SK-N-SH (cell line): ENCODE measurements around the gene ZNF599. TPM values are rescaled to one million over a fixed set of nuclear protein-coding genes. Genes with fewer than 3 reads are reported as not detected.

Source experiments
- CTCF ChIA-PET: fragments of 300-600, 350-600 bp; formaldehyde crosslinking; extraction: SDS; loops from one replicate; lab custom pipeline; 2021; lab: Yijun Ruan, JAX
- POLR2A ChIA-PET: fragments of 350-600 bp; sonication (Branson Sonifier 250); formaldehyde crosslinking; extraction: SDS; loops from one replicate; lab custom pipeline; 2020; ENCODE audit warnings: antibody characterized with exemption, inconsistent platforms; lab: Yijun Ruan, JAX
- DNase-seq: peaks from one replicate; pipeline ENCODE4 v3.0.0; 2012
- H2AFZ ChIP-seq: fragments of 200-600 bp; sonication (generic); 2 replicates; pipeline ENCODE4 v1.8.1; 2016; ENCODE audit warnings: antibody characterized with exemption, mild to moderate bottlenecking, low read depth
- H3F3A ChIP-seq: fragments of 200-600 bp; sonication (generic); replicated peaks from 2 replicates; pipeline ENCODE3; 2016; ENCODE audit warnings: antibody characterized with exemption, mild to moderate bottlenecking; ENCODE audit not compliant: insufficient read depth
- H3K27ac ChIP-seq, 2 experiments: fragments of 200-500 bp in 1 of 2; fragments of 200-600 bp in 1 of 2; sonication (Bioruptor generic) in 1 of 2; sonication (generic), shearing (Covaris generic) in 1 of 2; 2 replicates each; pipeline versions ENCODE4 v1.5.1 to v1.6.1; 2014 to 2016; ENCODE audit warnings: low read depth in 2 of 2, inconsistent platforms in 1 of 2, low read length in 1 of 2, mild to moderate bottlenecking in 1 of 2, mixed read lengths in 1 of 2
- H3K27me3 ChIP-seq: fragments of 200-600 bp; sonication (generic), shearing (Covaris generic); 2 replicates; pipeline ENCODE4 v1.6.1; 2016; ENCODE audit warnings: mixed run types; ENCODE audit not compliant: insufficient read depth
- H3K36me3 ChIP-seq, 2 experiments: fragments of 200-500 bp in 1 of 2; fragments of 200-600 bp in 1 of 2; sonication (Bioruptor generic) in 1 of 2; sonication (generic) in 1 of 2; replicated peaks in 1 of 2; 2 replicates each; pipeline versions ENCODE3 to v1.5.1; 2014 to 2016; ENCODE audit warnings: low read length in 1 of 2, mild to moderate bottlenecking in 1 of 2; ENCODE audit not compliant: insufficient read depth in 2 of 2, control insufficient read depth in 1 of 2
- H3K4me1 ChIP-seq, 2 experiments: fragments of 200-500 bp in 1 of 2; fragments of 200-600 bp in 1 of 2; sonication (Bioruptor generic) in 1 of 2; sonication (generic), shearing (Covaris generic) in 1 of 2; 2 replicates each; pipeline versions ENCODE4 v1.5.1 to v1.6.1; 2014 to 2016; ENCODE audit warnings: low read depth in 1 of 2, low read length in 1 of 2, mixed run types in 1 of 2; ENCODE audit not compliant: insufficient read depth in 2 of 2, control insufficient read depth in 1 of 2
- H3K4me2 ChIP-seq: fragments of 200-600 bp; sonication (generic), shearing (Covaris generic); 2 replicates; pipeline ENCODE4 v1.6.1; 2017; ENCODE audit warnings: mixed run types
- H3K4me3 ChIP-seq, 2 experiments: fragments of 200-500 bp in 1 of 2; fragments of 200-600 bp in 1 of 2; sonication (Bioruptor generic) in 1 of 2; sonication (generic), shearing (Covaris generic) in 1 of 2; 2 replicates each; pipeline versions ENCODE4 v1.5.1 to v1.8.1; 2014 to 2016; ENCODE audit warnings: low read depth in 2 of 2, inconsistent platforms in 1 of 2, low read length in 1 of 2, mild to moderate bottlenecking in 1 of 2, mixed read lengths in 1 of 2, moderate library complexity in 1 of 2
- H3K79me2 ChIP-seq: fragments of 200-600 bp; sonication (generic); 2 replicates; pipeline ENCODE4 v1.8.1; 2017; ENCODE audit warnings: mild to moderate bottlenecking; ENCODE audit not compliant: insufficient read depth
- H3K9ac ChIP-seq: fragments of 200-600 bp; sonication (generic); 2 replicates; pipeline ENCODE4 v1.6.1; 2017; ENCODE audit warnings: mixed run types
- H3K9me2 ChIP-seq: fragments of 200-600 bp; sonication (generic); 2 replicates; pipeline ENCODE4 v1.6.1; 2017; ENCODE audit warnings: mixed run types
- H3K9me3 ChIP-seq: fragments of 200-600 bp; sonication (generic); 2 replicates; pipeline ENCODE4 v1.6.1; 2017; ENCODE audit warnings: mixed run types, mild to moderate bottlenecking, moderate library complexity
- H4K20me1 ChIP-seq: fragments of 200-600 bp; sonication (generic); 2 replicates; pipeline ENCODE4 v1.6.1; 2017; ENCODE audit warnings: mild to moderate bottlenecking, mixed run types; ENCODE audit not compliant: insufficient read depth
- CTCF ChIP-seq: fragments of 200-600 bp; sonication (generic); IDR thresholded peaks from 2 replicates; pipeline ENCODE4 v1.6.1; 2017; ENCODE audit warnings: antibody characterized with exemption, mild to moderate bottlenecking, moderate library complexity
- ELF1 ChIP-seq: IDR thresholded peaks from 2 replicates; pipeline ENCODE4 v1.4.0; 2012
- FOXM1 ChIP-seq: IDR thresholded peaks from 2 replicates; pipeline ENCODE4 v1.4.0; 2012; ENCODE audit warnings: low read depth, mild to moderate bottlenecking
- GABPA ChIP-seq: IDR thresholded peaks from 2 replicates; pipeline ENCODE4 v1.4.0; 2012; ENCODE audit warnings: low read depth, mild to moderate bottlenecking
- NFIC ChIP-seq: IDR thresholded peaks from 2 replicates; pipeline ENCODE4 v1.4.0; 2012; ENCODE audit warnings: borderline replicate concordance
- POLR2AphosphoS5 ChIP-seq: IDR thresholded peaks from 2 replicates; pipeline ENCODE4 v1.6.1; 2012; ENCODE audit warnings: low read depth, low read length
- RAD21 ChIP-seq: IDR thresholded peaks from 2 replicates; pipeline ENCODE4 v1.6.1; 2012; ENCODE audit warnings: mild to moderate bottlenecking, low read length
- SIN3A ChIP-seq: IDR thresholded peaks from 2 replicates; pipeline ENCODE4 v1.6.1; 2012; ENCODE audit warnings: low read depth, mild to moderate bottlenecking, low read length, moderate library complexity, borderline replicate concordance
- SMC3 ChIP-seq: IDR thresholded peaks from 2 replicates; pipeline ENCODE4 v1.6.1; 2012; ENCODE audit warnings: low read depth, low read length, improper control_type of control experiment
- TEAD4 ChIP-seq: IDR thresholded peaks from 2 replicates; pipeline ENCODE4 v1.4.0; 2012; ENCODE audit warnings: mild to moderate bottlenecking, borderline replicate concordance; ENCODE audit not compliant: insufficient read depth
- USF1 ChIP-seq: IDR thresholded peaks from 2 replicates; pipeline ENCODE4 v1.4.0; 2012; ENCODE audit warnings: low read depth, borderline replicate concordance
- USF2 ChIP-seq: fragments of 150-350 bp; IDR thresholded peaks from 2 replicates; pipeline ENCODE4 v1.6.1; 2017; ENCODE audit warnings: antibody characterized with exemption, low read length, low read depth, borderline replicate concordance
- WGBS: methylation state at CpG from one replicate; pipeline ENCODE4 v1.1.6; 2017; ENCODE audit warnings: low lambda C conversion rate; 5-methylcytosine and 5-hydroxymethylcytosine counted together
- polyA plus RNA-seq, 3 experiments: library from polyadenylated mRNA; depleted of rRNA; stranded (reverse); fragments of >200 nt; gene quantifications; 2 replicates each; pipeline ENCODE4 v1.2.3, GENCODE V29; 2012
- TF ChIP-seq, protein P1 (sequence below): IDR thresholded peaks from 2 replicates; pipeline ENCODE4 v1.6.1; 2012; ENCODE audit warnings: mild to moderate bottlenecking, low read depth, low read length, moderate library complexity
- TF ChIP-seq, protein P2 (sequence below): fragments of 150-350 bp; IDR thresholded peaks from 2 replicates; pipeline ENCODE4 v1.6.1; 2016; ENCODE audit warnings: mild to moderate bottlenecking, low read depth, low read length

ZNF599 gene
- polyA plus RNA-seq, 1 of the 3 experiments (the other 2 are of a cell fraction): 17.9 TPM

DNA sequence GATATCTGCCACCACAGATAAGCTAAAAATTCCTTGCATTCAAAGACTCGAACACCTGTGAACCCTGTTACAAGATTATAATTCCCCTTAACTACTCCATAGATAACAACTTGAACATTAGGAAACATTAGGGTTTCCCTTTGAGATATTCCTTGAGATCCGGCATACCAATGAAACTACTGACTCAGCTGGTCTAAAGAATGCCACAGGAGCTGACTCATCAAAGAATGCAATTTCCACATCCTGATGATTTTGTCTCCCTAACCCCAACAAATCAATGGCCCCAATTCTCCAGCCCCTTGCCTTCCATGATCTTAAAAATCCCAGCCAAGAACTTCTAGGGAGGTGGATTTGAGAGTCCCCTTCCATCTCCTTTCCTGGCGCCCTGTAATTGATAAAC is 35.6 kb upstream of the ZNF599 start (continued):
- no peak for TF ChIP-seq GABPA
- TF ChIP-seq, protein P1, sequence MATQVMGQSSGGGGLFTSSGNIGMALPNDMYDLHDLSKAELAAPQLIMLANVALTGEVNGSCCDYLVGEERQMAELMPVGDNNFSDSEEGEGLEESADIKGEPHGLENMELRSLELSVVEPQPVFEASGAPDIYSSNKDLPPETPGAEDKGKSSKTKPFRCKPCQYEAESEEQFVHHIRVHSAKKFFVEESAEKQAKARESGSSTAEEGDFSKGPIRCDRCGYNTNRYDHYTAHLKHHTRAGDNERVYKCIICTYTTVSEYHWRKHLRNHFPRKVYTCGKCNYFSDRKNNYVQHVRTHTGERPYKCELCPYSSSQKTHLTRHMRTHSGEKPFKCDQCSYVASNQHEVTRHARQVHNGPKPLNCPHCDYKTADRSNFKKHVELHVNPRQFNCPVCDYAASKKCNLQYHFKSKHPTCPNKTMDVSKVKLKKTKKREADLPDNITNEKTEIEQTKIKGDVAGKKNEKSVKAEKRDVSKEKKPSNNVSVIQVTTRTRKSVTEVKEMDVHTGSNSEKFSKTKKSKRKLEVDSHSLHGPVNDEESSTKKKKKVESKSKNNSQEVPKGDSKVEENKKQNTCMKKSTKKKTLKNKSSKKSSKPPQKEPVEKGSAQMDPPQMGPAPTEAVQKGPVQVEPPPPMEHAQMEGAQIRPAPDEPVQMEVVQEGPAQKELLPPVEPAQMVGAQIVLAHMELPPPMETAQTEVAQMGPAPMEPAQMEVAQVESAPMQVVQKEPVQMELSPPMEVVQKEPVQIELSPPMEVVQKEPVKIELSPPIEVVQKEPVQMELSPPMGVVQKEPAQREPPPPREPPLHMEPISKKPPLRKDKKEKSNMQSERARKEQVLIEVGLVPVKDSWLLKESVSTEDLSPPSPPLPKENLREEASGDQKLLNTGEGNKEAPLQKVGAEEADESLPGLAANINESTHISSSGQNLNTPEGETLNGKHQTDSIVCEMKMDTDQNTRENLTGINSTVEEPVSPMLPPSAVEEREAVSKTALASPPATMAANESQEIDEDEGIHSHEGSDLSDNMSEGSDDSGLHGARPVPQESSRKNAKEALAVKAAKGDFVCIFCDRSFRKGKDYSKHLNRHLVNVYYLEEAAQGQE: no peak
- no peak for TF ChIP-seq RAD21
- TF ChIP-seq TEAD4: no peak
- no peak for TF ChIP-seq NFIC
- no peak for TF ChIP-seq ELF1
- no peak for TF ChIP-seq SMC3
- TF ChIP-seq SIN3A: no peak

DNA sequence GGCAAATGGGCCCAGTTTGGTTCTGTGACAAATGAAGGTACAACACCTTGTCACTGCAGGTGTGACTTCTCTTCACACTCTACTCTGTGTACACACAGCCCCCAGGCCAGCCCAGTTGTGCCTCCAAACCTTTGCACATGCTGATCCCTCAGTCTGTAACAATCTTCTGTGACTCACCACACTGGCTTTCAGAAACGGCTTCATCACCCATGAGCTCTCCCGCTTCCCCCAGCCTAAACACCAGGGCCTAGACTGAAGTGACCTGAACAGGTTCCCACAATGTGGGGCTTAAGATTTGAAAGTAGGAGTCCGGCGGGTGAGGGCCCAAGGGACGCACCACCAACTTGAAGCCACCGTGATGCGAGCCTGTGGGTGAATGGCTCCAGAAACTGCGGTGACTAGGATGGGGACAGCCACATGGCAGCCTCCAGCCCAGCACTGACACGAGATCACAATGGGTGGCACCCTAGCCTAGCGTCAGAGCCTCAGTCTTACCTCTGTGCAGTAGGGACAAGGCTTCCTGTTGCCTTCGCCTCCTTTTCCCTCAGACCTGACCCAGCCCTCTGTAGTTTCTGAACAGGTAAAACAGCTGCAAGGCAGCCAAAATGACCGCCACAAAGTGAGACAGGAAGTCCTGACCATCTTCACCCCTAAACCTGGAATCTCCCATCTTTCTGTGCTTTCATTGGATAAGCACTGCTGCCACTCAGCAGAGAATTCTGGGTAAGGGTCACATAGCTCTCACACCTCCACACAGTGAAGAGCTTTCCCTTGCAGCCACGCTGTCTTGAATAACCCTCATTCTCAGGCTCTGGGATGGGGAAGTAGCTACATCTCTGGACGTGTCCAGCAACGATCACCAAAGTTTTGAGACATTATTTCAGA is 34.2 kb upstream of the ZNF599 start:
- Histone ChIP-seq H3K27ac (no peak overlapping the region), H3K27me3 (no peaks in the 10 kb centered on the region), H2AFZ (no peak overlapping the region), H3K9ac (no peak overlapping the region), H4K20me1 (no peaks in the 10 kb centered on the region), H3K4me2 (no peak overlapping the region), H3K36me3 (no peaks in the 10 kb centered on the region), H3F3A (no peaks in the 10 kb centered on the region), H3K4me3 (no peak overlapping the region), H3K79me2 (no peaks in the 10 kb centered on the region)
- DNase-seq: no peak
- 34% methylated on average over 15 of the region's 15 CpGs for WGBS
- POLR2A ChIA-PET: no interaction called here
- TF ChIP-seq, protein P2, sequence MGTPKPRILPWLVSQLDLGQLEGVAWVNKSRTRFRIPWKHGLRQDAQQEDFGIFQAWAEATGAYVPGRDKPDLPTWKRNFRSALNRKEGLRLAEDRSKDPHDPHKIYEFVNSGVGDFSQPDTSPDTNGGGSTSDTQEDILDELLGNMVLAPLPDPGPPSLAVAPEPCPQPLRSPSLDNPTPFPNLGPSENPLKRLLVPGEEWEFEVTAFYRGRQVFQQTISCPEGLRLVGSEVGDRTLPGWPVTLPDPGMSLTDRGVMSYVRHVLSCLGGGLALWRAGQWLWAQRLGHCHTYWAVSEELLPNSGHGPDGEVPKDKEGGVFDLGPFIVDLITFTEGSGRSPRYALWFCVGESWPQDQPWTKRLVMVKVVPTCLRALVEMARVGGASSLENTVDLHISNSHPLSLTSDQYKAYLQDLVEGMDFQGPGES: no peak
- TF ChIP-seq USF2: no peak
- no peak for TF ChIP-seq FOXM1
- no peak for TF ChIP-seq POLR2AphosphoS5
- TF ChIP-seq CTCF: no peak
- TF ChIP-seq RAD21: no peak
- no peak for TF ChIP-seq USF1
- TF ChIP-seq SIN3A: no peak
- TF ChIP-seq, all 33 proteins: peak for 0
- no peaks in the 10 kb centered on the region for H3K9me2 ChIP-seq
- no peaks in the 10 kb centered on the region for H3K4me1 ChIP-seq
- CTCF ChIA-PET: no interaction called here
- no peaks in the 10 kb centered on the region for H3K9me3 ChIP-seq
